GM19467 (cell line): ENCODE results near the gene SAMD4B.
"Not testable (repeated sequence)": the region's sequence is repeated elsewhere in the genome, so short reads cannot be mapped to it uniquely, and the experiment has no call there.

ENCODE experiments used
- ATAC-seq: cut with Tn5 transposase; IDR thresholded peaks from one replicate; pipeline ENCODE4 v1.9.1; 2021; ENCODE audit warnings: mild to moderate bottlenecking, moderate library complexity; ENCODE audit not compliant: unreplicated experiment

SAMD4B gene

DNA sequence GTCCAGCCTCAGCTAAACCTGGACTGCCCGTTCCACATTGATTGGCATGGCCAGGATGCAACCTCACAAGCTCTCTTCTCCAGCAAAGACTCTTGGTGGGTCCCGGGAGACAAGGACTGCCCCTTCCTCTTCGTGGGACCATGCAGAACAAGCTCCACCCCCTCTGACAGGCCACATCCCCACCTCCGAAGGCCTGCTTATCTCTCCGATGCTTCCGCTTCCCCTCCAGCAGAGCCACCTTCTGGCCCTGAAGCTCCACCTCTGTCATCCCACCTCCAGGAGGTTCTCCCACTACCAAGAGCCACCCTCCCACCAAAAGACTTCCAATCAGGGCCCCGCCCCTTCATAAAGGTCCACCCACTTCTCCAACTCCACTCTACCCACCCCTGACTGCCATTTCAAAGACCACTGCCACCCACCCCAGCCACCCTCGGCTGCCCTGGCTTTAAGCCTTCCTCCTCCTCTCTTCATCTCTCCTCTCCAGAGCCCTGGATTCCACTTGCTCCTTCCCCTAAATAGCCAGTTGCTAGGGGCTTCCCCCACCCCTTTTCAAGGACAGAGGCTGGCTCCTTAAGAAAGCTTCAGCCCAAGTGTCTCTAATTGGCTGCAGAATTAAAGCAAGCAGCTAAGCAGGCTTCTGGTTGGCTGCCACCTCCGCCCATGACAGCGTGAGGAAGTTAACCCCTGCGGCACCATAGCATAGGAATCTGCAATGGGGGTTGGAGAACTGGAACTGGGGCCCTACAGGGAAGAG lies 31.5 kb upstream of the SAMD4B start:
- no peak for ATAC-seq

DNA sequence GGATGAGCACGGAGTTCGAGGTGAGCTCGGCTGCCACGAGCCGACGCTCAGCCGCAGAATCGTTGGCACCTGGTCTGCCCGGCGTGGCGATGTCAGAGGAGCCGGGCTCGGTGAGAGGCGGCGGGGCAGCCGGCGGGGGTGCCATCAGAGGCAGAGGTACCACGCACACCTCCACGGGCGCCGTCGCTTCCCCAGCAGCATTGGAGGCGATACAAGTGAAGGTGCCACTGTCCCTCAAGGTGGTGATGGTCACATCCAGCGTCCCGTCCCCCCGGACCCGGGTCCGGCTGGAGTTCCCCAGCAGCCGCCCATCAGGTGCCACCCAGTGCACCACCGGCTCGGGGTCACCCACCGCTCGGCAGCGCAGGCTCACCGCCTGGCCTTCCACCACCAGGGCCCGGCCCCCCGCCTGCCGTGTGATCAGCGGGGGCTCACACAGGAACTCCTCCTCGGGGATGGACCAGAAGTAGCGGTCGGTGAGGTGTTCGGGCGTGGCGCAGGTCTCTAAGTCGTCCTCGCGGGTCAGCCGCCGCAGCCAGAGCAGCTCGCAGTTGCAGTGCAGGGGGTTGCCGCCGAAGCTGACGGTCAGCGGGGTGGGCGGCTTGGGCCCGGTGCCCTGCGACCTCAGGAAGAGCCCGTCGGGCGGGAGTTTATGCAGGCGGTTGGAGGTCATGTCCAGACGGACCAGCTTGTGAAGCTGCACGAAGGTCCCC lies 28.0 kb upstream of the SAMD4B start:
- ATAC-seq, result no peak

DNA sequence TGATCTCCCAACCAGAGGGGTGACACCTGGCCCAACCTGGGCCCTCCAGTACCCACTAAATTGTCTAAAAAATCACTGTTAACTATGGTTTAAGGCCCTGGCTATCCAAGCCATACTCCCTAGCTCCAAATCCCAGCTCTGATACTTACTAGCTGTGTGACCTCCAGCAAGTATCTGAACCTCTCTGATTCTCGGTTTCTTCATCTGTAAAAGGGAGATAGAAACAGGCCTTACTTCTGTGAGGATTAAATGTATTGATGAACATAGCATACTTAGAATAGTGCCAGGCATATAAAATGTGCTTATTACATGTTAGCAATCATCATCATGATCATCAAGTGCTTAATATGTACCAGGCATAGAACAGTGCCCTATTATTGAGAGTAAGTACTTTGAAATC lies 26.3 kb upstream of the SAMD4B start:
- no peak for ATAC-seq

DNA sequence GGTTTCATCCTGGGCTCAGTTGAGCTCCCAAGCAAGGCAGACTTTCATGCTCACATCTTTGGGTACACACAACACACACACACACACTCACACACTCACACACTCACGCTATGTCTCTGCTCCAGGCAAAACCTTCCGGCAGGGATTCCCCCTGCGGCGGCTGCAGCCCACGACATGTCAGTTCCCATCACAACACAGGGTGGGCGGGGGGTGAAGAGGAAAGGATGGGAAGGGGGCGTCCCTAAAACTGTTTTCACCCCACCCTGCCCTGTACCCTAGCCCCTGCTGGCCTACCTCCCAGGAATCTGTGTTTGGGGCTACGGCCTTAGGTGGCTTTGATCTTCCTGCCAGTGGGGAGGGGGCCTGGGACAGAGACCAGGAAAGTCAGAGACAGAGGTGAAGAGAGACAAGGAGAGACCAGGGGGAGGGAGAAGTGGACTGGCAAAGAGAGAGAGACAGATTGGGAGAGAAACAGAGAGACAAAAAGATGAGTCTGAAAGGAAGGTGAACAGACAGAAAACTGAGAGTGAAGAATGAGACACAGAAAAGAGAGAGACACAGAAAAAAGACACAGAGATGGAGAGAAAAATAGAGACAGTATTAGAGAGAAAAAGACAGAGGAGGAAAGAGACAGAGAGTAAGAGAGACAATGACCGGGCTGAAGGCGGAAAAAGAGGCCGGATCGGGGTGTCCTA lies 25.4 kb upstream of the SAMD4B start:
- no peak for ATAC-seq

DNA sequence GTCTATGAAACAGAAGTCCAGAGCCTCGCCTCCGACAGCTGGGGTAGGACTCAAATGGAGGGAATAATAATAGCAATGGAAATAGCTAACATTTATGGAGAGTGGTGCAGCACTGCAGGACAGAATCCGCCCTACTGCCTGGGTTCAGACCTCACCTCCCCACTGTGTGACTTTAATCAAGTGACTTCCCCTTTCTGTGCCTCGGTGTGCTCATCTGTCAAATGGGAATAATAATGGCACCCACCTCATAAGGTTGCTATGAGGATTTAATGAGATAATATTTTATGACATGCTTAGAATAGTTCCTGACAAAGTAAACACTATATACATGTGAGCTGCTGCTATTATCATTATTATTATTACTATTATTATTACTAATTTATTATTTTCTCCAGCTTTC lies 24.7 kb upstream of the SAMD4B start:
- no peak for ATAC-seq

DNA sequence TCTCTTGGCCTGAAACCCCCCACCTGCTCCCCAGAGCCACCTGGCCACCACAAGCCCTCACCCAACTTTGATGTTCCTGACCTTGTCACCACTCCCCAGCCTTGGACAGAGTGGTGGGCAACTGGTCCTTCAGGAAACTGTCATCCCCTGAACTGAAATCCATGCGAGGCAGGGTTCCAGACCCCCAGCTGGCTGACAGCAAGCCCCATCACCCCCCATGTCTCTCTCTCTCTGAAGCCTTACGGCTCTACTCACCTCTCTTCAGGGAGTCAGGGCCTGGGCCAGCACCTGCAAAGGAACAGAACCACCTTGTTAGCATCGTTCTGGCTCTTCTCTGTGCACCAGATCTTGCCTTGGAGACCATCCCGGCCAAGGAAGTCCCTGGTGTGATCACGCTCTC lies 24.1 kb upstream of the SAMD4B start:
- no peak for ATAC-seq

DNA sequence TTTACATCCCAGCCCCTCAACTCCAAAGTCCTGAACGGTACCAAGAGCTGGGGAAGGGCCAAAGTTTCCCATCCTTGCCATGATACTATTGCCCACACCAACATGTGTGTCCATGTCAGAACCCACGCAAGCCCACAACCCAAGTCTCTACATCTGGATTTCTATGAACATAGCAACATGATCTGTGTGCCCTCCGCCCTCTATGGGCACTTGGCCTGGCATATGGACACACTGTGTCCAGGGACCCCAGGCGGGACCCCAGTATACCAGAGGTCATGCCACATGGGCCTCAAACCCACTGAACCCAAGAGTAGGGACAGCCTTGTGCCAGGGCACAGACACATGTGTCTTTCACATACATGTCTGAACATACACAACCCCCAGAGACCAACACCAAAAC lies 23.5 kb upstream of the SAMD4B start:
- no peak for ATAC-seq

DNA sequence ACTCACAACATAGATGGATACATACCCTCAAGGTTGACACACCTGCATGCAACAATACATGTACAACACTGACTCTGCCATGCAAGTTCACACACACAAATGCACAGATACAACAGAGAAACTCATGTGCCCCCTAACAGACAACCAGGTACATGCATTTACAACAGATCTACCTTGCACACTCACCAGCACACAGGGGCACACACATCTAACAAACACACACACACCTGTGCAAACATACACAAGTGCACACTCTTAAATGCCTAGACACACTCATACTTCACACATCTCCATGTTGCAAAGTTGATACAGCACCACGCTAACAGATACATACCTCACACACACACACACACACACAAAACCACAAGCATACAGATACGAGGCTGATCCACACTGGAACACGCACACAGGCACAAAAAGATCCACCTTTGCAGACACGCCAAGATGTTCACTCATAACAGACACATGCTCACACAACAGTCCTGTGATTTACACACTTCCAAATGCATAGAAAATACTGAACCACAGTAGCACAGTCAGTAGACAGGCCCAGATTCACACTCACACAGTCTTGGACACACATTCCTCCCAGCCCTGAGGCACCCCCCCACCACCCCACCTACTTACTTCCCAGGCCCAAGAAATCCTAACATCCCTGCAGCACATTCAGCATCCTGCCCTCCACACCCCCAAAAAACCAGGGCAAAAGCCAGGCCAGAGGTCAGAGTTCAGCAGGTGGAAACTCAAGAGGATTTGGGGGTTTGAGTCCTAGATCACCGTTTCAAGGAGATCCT lies 22.9 kb upstream of the SAMD4B start:
- ATAC-seq, result no peak

DNA sequence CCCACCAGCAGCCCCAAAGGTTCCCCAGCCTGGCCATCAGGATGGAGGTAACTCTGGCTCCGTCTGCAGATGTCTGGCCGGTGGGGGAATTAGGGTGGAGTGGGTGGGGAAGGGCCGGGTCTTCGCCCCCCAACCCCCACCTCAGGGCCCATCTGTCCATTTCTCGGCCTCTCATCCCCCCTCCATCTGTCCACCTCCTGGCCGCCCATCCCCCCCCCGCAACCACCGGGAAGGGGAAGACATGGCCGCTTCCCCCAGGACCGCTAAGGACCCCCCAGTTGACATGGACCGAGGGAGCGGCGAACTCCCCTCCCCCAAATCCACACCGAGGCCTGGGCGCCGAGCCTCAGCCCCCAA lies 22.4 kb upstream of the SAMD4B start:
- no peak for ATAC-seq

DNA sequence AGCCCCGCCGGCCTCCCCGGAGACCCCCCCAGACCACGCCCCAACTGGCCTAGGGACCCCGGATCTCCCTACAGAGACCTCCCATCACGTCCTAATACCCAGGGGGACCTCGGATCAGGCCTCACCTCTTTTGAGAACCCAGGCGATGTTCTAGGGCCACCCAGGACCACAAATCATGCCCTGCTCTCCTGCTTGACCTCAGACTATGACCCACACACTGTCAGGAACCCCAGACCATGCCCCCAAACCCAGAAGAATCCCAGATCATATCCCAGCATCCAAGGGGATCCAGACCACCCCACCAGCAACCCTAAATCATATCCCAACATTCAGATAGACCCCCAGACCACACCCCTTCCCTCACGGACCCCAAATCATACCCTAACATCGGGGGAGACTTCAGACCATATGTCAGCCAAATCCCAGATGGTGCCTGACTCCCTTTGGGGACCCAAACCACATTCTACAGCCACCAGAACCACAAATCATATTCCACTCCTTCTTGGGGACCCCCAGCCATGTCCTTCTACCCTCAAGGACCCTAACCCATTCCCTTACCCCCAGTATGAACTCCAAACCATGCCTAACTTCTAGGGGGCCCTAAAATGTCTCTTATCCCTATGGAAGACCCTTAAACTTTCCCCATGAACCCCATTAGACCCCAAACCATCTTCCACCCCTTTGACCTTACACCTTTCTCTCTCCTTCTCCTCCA lies 20.9 kb upstream of the SAMD4B start:
- ATAC-seq, result no peak

DNA sequence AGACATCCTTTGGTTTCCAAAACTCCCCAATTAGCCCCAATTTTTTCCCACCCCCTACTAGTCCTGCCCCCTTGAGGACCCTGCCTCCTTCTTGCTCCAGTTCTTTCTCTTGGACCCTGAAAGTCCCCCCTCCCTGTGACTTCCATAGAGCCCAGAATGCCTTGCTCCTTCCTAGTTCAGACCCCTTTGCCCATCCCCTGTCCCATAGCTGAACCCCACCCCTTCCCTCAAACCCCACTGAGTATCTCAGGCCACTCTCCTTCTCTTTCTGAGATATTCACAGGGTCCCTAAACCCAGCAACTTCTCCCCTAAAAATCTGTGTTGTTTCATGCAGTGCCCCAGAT lies 20.4 kb upstream of the SAMD4B start:
- ATAC-seq, result no peak

DNA sequence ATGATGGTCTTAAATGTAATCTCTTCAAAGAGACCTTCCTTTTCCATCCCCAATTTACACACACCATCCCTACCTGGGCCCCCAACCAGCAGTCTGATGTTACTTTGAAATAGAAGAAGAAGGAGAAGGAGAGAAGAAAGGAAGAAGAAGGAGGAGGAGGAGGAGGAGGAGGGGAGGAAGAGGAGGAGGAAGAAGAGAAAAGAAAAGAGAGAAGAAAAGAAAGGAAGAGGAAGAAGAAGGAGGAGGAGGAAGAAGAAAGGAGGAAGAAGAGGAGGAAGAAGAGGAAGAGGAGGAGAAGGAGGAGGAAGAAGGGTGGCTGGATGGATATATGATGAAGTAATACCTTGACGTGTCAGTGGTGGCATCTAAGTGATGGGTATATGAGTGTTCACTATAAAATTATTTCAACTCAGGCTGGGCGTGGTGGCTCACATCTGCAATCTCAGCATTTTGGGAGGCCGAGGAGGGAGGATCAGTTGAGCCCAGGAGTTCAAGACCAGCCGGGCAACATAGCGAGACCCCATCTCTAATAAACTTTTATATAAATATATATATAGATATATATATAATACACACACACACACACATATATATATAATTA lies 17.9 kb upstream of the SAMD4B start:
- no peak for ATAC-seq

DNA sequence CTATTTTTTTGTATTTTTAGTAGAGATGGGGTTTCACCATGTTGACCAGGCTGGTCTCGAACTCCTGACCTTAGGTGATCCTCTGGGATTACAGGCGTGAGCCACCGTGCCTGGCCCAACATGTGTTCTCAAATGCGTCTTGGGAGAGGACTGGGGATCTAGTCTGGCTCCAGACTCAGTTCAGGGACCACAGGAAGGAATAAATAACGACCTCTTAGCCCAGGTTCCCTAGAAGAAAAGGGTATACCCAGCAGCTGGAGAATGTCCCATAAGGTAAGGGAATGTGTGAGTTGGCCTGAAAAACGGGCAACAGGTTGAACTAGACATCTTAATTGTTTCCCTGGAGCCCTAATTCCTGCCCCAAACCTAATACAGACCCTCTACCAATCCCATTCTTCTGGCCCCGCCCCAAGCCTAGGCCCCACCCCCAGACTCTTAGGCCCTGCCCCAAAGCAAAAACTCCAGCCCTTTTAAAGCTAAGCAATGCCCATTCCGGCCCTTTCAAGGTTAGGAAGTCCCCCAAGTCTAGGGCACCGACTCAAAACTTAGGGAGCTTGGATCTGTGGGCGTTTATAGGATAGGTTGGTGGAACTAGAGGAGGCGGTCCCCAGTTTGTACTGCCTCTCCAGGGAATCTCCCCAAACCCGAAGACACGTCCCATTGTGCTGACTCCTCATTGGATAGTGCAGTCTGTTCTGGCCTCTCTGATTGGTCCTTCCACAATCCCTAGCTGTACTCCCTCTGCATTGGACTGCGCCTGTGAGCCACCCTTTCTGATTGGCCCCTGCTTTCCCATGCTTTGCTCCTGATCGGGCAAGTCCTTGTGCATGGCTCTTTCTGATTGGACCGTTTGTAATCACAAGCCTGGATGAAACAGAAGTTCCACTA lies 16.2 kb upstream of the SAMD4B start:
- ATAC-seq, result no peak

DNA sequence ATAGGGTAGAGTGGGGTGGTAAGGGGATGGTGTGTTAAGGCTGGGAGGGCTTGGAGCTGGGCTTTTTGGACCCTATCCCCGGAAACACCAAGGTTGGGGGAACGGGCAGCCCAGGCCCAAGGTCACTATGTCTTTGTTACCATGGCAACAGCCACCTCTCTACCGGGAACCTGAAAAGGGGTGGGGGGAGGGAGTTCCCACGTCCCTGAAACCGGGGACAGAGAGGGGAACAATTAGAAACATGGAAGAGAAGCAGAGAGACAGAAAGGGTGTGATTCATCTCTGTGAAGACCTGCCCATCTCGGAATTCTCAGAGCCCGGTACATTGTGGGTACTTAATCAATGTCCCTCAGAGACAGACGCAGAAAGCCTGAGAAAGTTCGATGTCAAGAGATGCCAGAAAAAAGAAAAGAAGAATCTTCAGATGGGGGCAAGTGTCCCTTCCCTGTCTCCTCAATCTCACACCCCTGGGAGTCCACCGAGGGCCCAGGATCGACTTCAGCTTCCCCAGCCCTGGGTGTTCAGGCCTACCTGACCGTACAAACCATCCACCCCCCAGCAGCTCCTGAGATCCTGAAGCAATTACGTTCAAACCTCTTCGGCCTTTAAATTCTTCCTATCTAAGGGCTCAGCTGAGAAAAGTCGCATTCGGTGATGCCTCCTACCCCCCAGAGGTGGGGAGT lies 14.7 kb upstream of the SAMD4B start:
- no peak for ATAC-seq

DNA sequence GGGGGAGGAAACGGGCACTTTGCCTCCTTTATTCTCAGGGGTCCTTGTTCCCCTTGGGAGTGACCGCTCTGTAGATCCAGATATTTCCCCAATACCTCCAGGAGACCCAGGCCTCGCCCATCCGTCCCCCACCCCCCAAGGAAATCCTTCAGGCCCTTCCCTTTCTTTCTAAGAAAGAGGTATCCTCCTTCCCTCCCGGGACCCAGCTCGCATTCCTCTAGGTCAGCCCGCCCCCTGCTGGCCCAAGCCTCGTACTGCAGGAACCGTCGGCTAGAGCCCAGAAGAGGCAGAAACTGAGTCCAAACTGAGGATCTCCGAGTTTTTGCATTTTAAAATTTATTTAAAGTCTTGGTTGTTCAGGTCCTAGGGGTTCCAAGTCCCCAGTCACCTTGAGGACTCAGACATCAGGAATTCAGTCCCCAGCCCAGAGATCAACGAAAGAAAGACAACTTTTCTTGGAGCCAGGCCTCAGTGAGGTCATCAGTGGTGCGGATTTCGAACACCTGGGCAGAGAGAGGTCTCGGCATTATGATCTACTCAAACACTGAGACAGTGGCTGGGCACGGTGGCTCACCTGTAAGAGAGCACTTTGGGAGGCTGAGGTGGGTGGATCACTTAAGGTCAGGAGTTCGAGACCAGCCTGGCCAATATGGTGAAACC lies 14.0 kb upstream of the SAMD4B start:
- ATAC-seq, result no peak

DNA sequence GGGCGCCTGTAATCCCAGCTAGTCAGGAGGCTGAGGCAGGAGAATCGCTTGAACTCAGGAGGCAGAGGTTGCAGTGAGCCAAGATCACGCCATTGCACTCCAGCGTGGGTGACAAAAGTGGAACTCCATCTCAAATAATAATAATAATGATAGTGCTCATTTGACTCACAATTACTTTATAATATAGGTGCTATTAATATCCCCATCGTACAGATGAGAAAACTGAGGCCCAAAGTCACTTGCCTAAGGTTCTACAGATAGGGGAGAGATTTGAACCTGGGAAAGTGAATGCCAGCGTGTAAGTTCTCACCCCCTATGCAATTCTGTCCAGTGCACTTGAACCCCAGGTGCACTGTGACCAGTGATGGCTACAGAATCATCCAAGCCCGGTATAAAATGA lies 12.3 kb upstream of the SAMD4B start:
- ATAC-seq, result no peak

DNA sequence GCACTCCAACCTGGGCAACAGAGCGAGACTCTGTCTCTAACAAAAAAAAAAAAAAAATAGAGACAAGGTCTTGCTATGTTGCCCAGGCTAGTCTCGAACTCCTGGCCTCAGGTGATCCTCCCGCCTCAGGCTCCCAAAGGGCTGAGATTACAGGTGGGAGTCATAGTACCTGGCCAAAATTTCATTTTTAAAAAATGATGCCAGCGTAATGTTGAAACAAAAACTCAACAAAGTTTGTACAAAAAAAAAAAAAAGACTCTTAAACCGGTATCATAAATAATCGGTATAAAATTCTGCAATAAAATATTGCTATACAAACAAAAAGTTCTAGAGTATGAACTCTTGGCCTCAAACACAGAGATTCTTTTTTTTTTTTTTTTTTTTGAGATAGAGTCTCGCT lies 9.9 kb upstream of the SAMD4B start:
- ATAC-seq, result no peak

DNA sequence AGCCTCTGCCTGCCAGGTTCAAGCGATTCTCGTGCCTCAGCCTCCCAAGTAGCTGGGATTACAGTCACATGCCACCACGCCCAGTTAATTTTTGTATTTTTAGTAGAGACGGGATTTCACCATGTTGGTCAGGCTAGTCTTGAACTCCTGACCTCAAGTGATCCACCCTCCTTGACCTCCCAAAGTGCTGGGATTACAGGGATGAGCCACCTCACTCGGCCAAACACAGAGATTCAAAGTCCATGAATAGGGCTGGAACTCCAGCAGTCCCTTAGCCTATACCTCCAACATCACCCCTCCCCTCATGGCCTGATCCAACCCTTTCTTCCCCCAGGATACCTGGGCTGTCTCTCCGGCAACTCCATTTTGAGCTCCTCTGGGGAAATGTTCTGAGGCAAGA lies 9.5 kb upstream of the SAMD4B start:
- ATAC-seq, result not testable (repeated sequence)
